Epithelial cell of esophagus (primary cell): ENCODE data around the gene UBE3A.

ENCODE experiments used
- DNase-seq: peaks from one replicate; pipeline ENCODE4 v3.0.0; 2010; ENCODE audit warnings: low read depth
- H3K4me3 ChIP-seq: 2 replicates; pipeline ENCODE4 v1.5.1; 2011; ENCODE audit warnings: mild to moderate bottlenecking, low read length, control low read depth
- CTCF ChIP-seq: IDR thresholded peaks from 2 replicates; pipeline ENCODE4 v1.5.1; 2011; ENCODE audit warnings: low read depth, mild to moderate bottlenecking, low read length, control low read depth, inconsistent platforms; ENCODE audit not compliant: insufficient read depth; ENCODE audit errors: missing control alignments

Gene UBE3A

GRCh38 chr15:25347707-25348106 is 91.1 kb downstream of the UBE3A start:
- no peak for TF ChIP-seq CTCF
- no peak for DNase-seq
- H3K4me3 ChIP-seq, result no peak overlapping the region

- H3K4me3 ChIP-seq, result no peak overlapping the region
- peak; percentile 52 for DNase-seq
- TF ChIP-seq CTCF, result no peak
Observed at GRCh38 chr15:25346371-25346770, 92.5 kb downstream of the UBE3A start.

DNA sequence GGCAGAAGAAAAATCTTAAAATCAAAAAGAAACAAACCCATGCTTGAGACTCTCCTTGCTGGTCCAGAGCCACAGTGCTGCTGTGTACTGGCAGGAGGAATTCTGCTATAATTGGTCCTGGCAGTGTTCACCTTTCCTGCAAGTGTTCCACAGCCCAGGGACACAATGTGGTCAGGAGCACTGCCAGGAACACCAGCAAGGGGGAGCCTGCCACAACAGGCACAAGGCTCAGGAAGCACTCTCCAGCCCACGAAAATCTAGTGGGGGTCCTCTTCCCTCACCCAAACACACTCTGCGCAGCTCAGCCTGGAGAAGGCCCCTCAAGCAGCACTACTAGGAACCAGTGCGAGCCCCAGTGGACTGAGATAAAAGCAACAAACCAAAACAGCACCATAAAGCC is 92.9 kb downstream of the UBE3A start:
- TF ChIP-seq CTCF, result peak; percentile 61
- DNase-seq, result peak; percentile 52
- H3K4me3 ChIP-seq, result no peak overlapping the region

GRCh38 chr15:25342629-25343028 is 96.2 kb downstream of the UBE3A start:
- H3K4me3 ChIP-seq, result no peak overlapping the region
- DNase-seq, result no peak
- TF ChIP-seq CTCF, result no peak

DNA sequence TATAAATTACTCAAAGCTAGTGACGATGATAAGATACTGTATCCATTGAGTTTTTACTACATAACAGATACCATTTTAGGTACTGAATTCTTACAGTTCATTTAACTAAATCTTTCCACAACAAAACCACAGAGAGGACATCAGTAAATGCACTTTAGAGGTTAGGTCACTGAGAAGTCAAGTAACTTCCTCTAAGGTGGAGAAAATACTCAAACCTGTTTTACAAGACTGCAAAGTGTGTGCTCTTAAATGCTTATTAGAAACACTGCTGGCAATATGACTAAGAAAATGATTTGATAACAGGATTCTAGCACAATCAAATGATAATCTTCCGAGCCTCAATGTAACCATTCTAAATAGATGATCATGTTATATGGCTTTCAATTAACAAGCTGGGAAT is 99.4 kb downstream of the UBE3A start:
- H3K4me3 ChIP-seq, result no peak overlapping the region
- no peak for TF ChIP-seq CTCF
- DNase-seq, result peak; percentile 29

GRCh38 chr15:25335279-25335678 is 103.5 kb downstream of the UBE3A start:
- H3K4me3 ChIP-seq, result no peak overlapping the region
- no peak for TF ChIP-seq CTCF
- peak; percentile 15 for DNase-seq

- no peak for DNase-seq
- no peak overlapping the region for H3K4me3 ChIP-seq
- TF ChIP-seq CTCF, result no peak
Observed at GRCh38 chr15:25333049-25333448, 105.8 kb downstream of the UBE3A start.
